PC-3 (cell line): ENCODE results near the gene BTBD18. TPM values are rescaled to one million over a fixed set of nuclear protein-coding genes. Genes with fewer than 3 reads are reported as not detected.

Source experiments
- ATAC-seq: fragments of 200-7000 bp; cut with Tn5 transposase; 2 replicates; pipeline ENCODE4 v1.9.1; 2020; ENCODE audit warnings: mild to moderate bottlenecking, moderate library complexity
- BruUV-seq: library from RNA; stranded (reverse); fragments of 400-500 nt; replicated peaks from 2 replicates; lab custom pipeline; 2021; lab: Mats Ljungman, UMichigan
- CTCF ChIA-PET: fragments of 300-600 bp; sonication (Branson Sonifier 250); formaldehyde crosslinking; loops from one replicate; lab custom pipeline; 2022; ENCODE audit warnings: antibody characterized with exemption; lab: Charles Lee
- POLR2A ChIA-PET: fragments of 300-600 bp; sonication (Branson Sonifier 250); formaldehyde crosslinking; loops from one replicate; lab custom pipeline; 2022; ENCODE audit warnings: antibody characterized with exemption; ENCODE audit not compliant: unreplicated experiment; lab: Charles Lee
- DNase-seq: peaks from one replicate; pipeline ENCODE4 v3.0.0-alpha.2; 2015
- H2AFZ ChIP-seq: fragments of 300-600 bp; sonication (generic); 2 replicates; pipeline ENCODE4 v1.6.0; 2016; ENCODE audit warnings: antibody characterized with exemption, low read length
- H3F3A ChIP-seq: fragments of 300-600 bp; sonication (generic); one replicate; pipeline ENCODE4 v1.6.0; 2017; ENCODE audit warnings: antibody characterized with exemption, low read length, control low read depth, mild to moderate bottlenecking; ENCODE audit not compliant: unreplicated experiment
- H3K27ac ChIP-seq: fragments of 300-600 bp; sonication (generic); 2 replicates; pipeline ENCODE4 v1.5.1; 2016; ENCODE audit warnings: mild to moderate bottlenecking, low read length
- H3K27me3 ChIP-seq: fragments of 300-600 bp; sonication (generic); 2 replicates; pipeline ENCODE4 v1.6.1; 2016; ENCODE audit warnings: low read length, mixed read lengths
- H3K36me3 ChIP-seq: fragments of 300-600 bp; sonication (generic); 2 replicates; pipeline ENCODE4 v1.6.1; 2016; ENCODE audit warnings: low read depth, mixed run types, low read length, mixed read lengths
- H3K4me1 ChIP-seq: fragments of 300-600 bp; sonication (generic); 2 replicates; pipeline ENCODE4 v1.5.1; 2016; ENCODE audit warnings: low read length; ENCODE audit not compliant: insufficient read depth
- H3K4me2 ChIP-seq: fragments of 300-600 bp; sonication (generic); 2 replicates; pipeline ENCODE4 v1.6.0; 2016; ENCODE audit warnings: low read length
- H3K4me3 ChIP-seq: fragments of 300-600 bp; sonication (generic); 2 replicates; pipeline ENCODE4 v1.5.1; 2016; ENCODE audit warnings: mild to moderate bottlenecking, low read length, mixed read lengths
- H3K79me2 ChIP-seq: fragments of 300-600 bp; sonication (generic); 2 replicates; pipeline ENCODE4 v1.6.1; 2017; ENCODE audit warnings: low read length, mixed read lengths
- H3K9ac ChIP-seq: fragments of 300-600 bp; sonication (generic); 2 replicates; pipeline ENCODE4 v1.6.0; 2016; ENCODE audit warnings: mild to moderate bottlenecking, low read length
- H3K9me2 ChIP-seq: fragments of 300-600 bp; sonication (generic); replicated peaks from 2 replicates; pipeline ENCODE4 v1.6.1; 2016; ENCODE audit warnings: mixed run types, low read length, mixed read lengths
- H3K9me3 ChIP-seq: fragments of 300-600 bp; sonication (generic); 2 replicates; pipeline ENCODE4 v1.6.1; 2016; ENCODE audit warnings: low read length, mixed read lengths
- H4K20me1 ChIP-seq: fragments of 300-600 bp; sonication (generic); 2 replicates; pipeline ENCODE4 v1.6.1; 2016; ENCODE audit warnings: low read length, mixed read lengths
- EZH2 ChIP-seq: fragments of 300-600 bp; sonication (generic); IDR thresholded peaks from one replicate; pipeline ENCODE4 v1.6.1; 2017; ENCODE audit warnings: antibody characterized with exemption, mild to moderate bottlenecking, low read length; ENCODE audit not compliant: unreplicated experiment
- EZH2phosphoT487 ChIP-seq: fragments of 300-600 bp; sonication (generic); IDR thresholded peaks from 2 replicates; pipeline ENCODE4 v1.6.1; 2018; ENCODE audit warnings: mild to moderate bottlenecking, antibody characterized with exemption, low read length, borderline replicate concordance
- intact Hi-C: fragments of 100-400 bp; cut with micrococcal nuclease; formaldehyde crosslinking; loops from 2 replicates; pipeline ENCODE4 v1.9.0; 2023
- total RNA-seq: library from RNA; depleted of rRNA; stranded (reverse); fragments of >200 nt; gene quantifications from 2 replicates; pipeline ENCODE4 v1.2.3, GENCODE V29; 2014
- TF ChIP-seq, protein P1 (sequence below): fragments of 300-600 bp; sonication (generic); conservative IDR thresholded peaks from 2 replicates; pipeline ENCODE4 v1.5.1; 2017; ENCODE audit warnings: antibody characterized with exemption, low read depth, mild to moderate bottlenecking, low read length

BTBD18 gene
- total RNA-seq, 1 experiment from 2014 or later, result not detected

DNA sequence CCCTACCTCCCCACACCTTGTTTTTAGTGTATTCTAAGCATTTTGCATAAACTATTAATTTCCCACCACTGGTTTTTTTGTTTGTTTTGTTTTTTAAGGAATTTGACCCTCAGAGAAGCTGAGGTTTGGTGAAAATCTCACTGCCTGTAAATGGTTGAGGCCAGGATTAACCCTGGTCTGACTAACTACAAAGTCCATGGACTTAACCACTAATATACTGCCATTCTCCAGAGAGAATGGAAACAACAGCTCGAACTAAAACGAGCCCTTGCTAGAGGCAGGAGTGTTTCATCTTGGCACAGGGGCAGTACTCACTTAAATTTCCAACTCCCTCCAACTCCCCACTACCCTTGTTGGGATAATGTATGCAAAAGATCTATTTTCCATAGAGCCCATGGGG lies 12.9 kb upstream of the BTBD18 start:
- TF ChIP-seq EZH2phosphoT487 (no peak), EZH2 (no peak)
- TF ChIP-seq, protein P1, sequence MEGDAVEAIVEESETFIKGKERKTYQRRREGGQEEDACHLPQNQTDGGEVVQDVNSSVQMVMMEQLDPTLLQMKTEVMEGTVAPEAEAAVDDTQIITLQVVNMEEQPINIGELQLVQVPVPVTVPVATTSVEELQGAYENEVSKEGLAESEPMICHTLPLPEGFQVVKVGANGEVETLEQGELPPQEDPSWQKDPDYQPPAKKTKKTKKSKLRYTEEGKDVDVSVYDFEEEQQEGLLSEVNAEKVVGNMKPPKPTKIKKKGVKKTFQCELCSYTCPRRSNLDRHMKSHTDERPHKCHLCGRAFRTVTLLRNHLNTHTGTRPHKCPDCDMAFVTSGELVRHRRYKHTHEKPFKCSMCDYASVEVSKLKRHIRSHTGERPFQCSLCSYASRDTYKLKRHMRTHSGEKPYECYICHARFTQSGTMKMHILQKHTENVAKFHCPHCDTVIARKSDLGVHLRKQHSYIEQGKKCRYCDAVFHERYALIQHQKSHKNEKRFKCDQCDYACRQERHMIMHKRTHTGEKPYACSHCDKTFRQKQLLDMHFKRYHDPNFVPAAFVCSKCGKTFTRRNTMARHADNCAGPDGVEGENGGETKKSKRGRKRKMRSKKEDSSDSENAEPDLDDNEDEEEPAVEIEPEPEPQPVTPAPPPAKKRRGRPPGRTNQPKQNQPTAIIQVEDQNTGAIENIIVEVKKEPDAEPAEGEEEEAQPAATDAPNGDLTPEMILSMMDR, result no peak
- ATAC-seq (no peak), DNase-seq (no peak)
- Histone ChIP-seq H3F3A (no peaks in the 10 kb centered on the region), H3K4me1 (peaks cover 26% of the 10 kb centered on the region), H3K4me2 (peak overlapping the region; percentile 84), H3K36me3 (no peaks in the 10 kb centered on the region; the same call in 1 of the 2 replicates), H3K9me3 (no peaks in the 10 kb centered on the region), H3K4me3 (peak overlapping the region; percentile 79), H3K9ac (peak overlapping the region; percentile 91), H4K20me1 (peaks cover 49% of the 10 kb centered on the region), H2AFZ (no peak overlapping the region), H3K79me2 (peaks cover 80% of the 10 kb centered on the region), H3K9me2 (no peaks in the 10 kb centered on the region), H3K27me3 (no peaks in the 10 kb centered on the region), H3K27ac (no peak overlapping the region)
- POLR2A ChIA-PET, result interaction anchor here (3.9 kb wide), 1 partner anchor 14 kb away, joined by 39 read pairs; no protein-coding TSS in a partner anchor
- BruUV-seq, result no TSS peak
- intact Hi-C loops, result loop anchor here (5.0 kb wide), 2 partner anchors 628 to 748 kb away; no protein-coding TSS in a partner anchor
- CTCF ChIA-PET, result interaction anchor here (2.3 kb wide), 1 partner anchor 36 kb away, joined by 12 read pairs; no protein-coding TSS in a partner anchor

DNA sequence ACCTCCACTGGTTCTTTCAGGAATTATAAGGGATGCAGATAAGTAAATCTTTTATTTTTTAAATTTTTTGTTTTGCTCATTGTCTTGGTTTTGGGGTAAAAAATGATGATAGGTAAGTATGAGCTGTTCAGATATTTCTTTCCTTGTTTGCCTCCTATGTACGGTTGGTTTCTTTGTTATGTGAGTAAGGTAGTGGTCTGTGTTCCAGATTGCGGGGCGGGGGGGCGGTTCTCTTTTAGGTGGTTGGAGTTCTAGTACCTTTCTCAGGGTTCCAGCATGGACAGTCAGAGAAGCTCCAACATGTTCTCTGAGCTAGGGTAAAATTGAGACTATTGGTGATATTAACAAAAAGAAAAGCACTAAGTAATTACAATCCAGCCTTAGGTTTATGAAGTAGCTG lies 12.4 kb upstream of the BTBD18 start:
- Histone ChIP-seq H3K4me3 (peak overlapping the region; percentile 79), H4K20me1 (peaks cover 46% of the 10 kb centered on the region), H3F3A (no peaks in the 10 kb centered on the region), H3K4me2 (peak overlapping the region; percentile 84), H3K27ac (no peak overlapping the region), H2AFZ (no peak overlapping the region), H3K4me1 (peaks cover 26% of the 10 kb centered on the region), H3K9ac (peak overlapping the region; percentile 91), H3K9me2 (no peaks in the 10 kb centered on the region), H3K27me3 (no peaks in the 10 kb centered on the region), H3K36me3 (no peaks in the 10 kb centered on the region; the same call in 1 of the 2 replicates), H3K79me2 (peaks cover 75% of the 10 kb centered on the region), H3K9me3 (no peaks in the 10 kb centered on the region)
- DNase-seq (no peak), ATAC-seq (no peak)
- TF ChIP-seq EZH2phosphoT487, result no peak
- TF ChIP-seq, protein P1, result no peak
- TF ChIP-seq EZH2, result no peak
- POLR2A ChIA-PET, result interaction anchor here (3.9 kb wide), 1 partner anchor 15 kb away, joined by 39 read pairs; no protein-coding TSS in a partner anchor
- intact Hi-C loops, result loop anchor here (5.0 kb wide), 2 partner anchors 628 to 748 kb away; no protein-coding TSS in a partner anchor
- CTCF ChIA-PET, result interaction anchor here (2.3 kb wide), 1 partner anchor 37 kb away, joined by 12 read pairs; no protein-coding TSS in a partner anchor
- BruUV-seq, result no TSS peak

DNA sequence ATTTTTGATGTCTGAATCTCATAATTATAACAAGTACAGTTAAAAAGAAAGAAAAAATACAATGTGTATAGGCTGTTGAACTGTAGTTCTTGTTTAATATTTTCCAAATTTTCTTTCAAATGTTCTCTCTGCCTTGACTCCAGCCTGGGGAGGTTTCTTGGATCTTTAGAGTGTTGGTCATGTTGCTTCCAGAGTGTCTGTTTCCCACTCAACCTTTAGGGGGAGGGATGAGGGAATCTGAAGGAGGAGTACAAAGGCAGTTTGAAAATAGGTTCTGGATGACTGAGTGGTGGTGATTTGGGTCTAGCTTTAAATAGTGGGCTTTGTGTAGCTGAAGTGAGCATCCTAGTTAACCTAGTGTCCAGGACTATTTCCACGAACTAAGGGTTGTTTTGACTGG lies 11.9 kb upstream of the BTBD18 start:
- intact Hi-C loops, result loop anchor here (5.0 kb wide), 2 partner anchors 629 to 749 kb away; no protein-coding TSS in a partner anchor
- peaks cover 26% of the 10 kb centered on the region for H3K4me1 ChIP-seq
- H3K27me3 ChIP-seq, result no peaks in the 10 kb centered on the region
- CTCF ChIA-PET, result interaction anchor here (2.3 kb wide), 1 partner anchor 37 kb away, joined by 12 read pairs; no protein-coding TSS in a partner anchor
- H3K36me3 ChIP-seq, result no peaks in the 10 kb centered on the region; the same call in 1 of the 2 replicates
- peak overlapping the region; percentile 91 for H3K9ac ChIP-seq
- peak overlapping the region; percentile 79 for H3K4me3 ChIP-seq
- ATAC-seq (peak; percentile 66), DNase-seq (peak; percentile 66)
- no peaks in the 10 kb centered on the region for H3K9me2 ChIP-seq
- BruUV-seq, result TSS peak; percentile 92
- POLR2A ChIA-PET, result interaction anchor here (0.6 to 3.9 kb wide), 2 partner anchors 15 to 749 kb away, joined by 4 to 39 read pairs; no protein-coding TSS in a partner anchor
- peaks cover 46% of the 10 kb centered on the region for H4K20me1 ChIP-seq
- no peak overlapping the region for H2AFZ ChIP-seq
- H3K79me2 ChIP-seq, result peaks cover 70% of the 10 kb centered on the region
- no peaks in the 10 kb centered on the region for H3F3A ChIP-seq
- H3K9me3 ChIP-seq, result no peaks in the 10 kb centered on the region
- H3K4me2 ChIP-seq, result peak overlapping the region; percentile 84
- no peak overlapping the region for H3K27ac ChIP-seq
- TF ChIP-seq EZH2 (no peak), EZH2phosphoT487 (no peak)
- TF ChIP-seq, protein P1, result peak; percentile 54
